HG03108 (cell line): ENCODE measurements around the gene SPATA6.

Source experiments
- ATAC-seq: cut with Tn5 transposase; IDR thresholded peaks from one replicate; pipeline ENCODE4 v1.9.1; 2021; ENCODE audit warnings: moderate library complexity; ENCODE audit not compliant: unreplicated experiment

SPATA6 gene

DNA sequence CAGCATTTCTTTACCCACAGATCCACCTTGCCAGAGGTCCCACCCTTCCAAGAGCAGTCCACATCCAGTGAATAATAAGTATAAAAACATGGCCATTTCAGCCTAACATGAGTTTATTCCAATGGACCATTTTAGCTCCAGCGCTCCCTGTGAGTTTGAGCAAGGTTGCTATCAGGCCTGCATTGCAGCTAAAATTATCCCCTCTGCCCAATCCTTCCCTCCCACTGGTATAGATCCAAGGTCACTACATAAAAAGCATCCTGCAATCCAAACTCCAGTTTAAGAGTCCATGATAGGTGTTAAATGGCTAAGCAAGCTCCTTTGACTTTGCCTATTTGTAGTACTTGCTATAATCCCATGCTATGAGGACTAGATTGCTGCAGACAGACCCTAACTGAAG is 213.9 kb downstream of the SPATA6 start:
- ATAC-seq: no peak

DNA sequence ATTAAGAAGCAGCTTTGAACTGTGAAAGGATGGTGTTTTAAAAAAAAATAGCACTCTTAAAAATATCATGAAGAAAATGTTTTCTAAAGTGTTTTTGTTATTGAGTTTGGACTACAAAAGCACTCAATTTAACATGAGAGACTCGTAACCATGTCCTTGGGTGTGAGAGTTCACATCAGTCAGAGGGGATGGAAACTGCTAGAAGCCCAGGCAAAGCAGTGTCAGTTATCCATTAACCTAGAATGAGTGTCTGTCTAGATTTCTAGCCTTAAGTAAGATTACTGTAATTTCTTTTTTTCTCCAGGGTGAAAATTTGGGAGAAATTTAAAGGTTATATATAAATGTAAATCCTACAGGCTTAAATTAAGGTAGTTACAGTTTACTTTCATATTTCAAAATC is 217.8 kb downstream of the SPATA6 start:
- no peak for ATAC-seq

DNA sequence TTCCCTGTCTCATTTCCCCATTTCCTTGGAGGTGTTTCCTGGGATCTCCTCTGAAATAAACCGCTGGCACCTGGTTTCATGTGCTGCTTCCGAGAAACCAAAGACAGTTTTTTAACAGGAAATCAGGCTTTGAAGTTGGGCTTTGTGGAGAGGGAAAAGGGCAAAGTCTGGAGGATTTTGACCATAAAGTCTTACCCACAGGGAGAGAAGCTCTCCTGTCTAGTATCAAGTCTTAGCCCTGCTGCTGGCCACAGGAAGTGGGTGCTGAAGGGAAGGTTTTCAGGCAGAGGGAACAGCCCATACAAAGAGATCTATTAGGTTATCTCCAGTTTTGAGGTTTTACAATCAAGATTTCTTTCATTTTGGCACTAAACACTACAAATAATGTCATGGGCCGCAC is 220.2 kb downstream of the SPATA6 start:
- no peak for ATAC-seq

DNA sequence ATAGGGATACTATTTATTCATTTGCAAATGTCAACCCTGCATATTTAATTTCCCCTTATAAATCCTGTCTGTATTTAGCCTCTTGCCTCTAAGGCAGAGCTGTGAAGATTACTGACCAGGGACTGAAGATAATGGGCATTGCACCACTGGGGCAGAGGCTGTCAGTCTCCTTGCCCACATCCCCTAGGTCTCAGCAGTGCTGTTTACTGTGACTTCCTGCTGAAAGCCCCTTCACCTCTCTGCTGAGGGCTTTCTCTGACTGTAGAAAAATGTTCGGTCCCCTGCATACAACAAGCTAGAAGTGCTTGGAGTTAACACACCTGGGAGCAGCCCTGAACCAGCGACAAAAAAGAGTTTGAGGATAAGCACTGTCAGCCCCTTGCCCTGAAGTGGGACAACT is 220.7 kb downstream of the SPATA6 start:
- no peak for ATAC-seq

DNA sequence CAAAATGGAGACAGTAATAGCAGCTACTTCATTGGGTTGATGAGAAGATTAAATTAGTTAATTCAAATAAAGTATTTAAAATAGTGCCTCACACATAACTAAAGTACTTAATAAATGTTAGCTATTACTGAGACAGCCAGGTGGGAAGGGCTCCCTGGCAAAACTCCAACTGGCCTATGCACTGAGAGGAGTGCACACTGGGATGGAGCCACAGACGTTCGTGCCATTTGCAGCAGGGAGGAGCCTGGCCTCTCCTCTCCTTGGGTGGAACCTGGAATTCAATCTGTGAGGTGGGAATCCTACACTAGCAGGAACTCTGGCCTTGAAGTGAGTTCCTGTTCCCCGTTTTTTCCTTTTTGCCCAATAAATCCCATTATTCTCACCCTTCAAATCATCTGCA is 221.4 kb downstream of the SPATA6 start:
- ATAC-seq: no peak

DNA sequence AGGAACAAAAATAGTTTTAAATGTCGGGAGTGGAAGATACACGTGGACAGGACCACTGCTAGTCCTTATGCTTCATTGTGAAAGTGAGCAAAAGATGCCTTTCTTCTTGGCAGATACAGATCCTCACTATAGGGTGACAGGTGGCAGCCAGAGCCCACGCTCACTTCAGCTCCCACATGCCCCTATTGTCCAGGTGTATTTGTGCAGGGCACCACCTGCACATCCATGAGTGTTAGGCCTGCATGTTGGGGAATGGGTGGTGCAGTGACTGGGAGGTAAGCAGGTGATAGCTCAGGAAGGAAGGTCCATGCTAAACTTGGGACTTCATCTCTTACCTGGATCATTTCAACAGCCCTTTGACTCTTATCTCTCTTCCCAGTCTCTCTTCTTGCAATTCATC is 222.1 kb downstream of the SPATA6 start:
- no peak for ATAC-seq

DNA sequence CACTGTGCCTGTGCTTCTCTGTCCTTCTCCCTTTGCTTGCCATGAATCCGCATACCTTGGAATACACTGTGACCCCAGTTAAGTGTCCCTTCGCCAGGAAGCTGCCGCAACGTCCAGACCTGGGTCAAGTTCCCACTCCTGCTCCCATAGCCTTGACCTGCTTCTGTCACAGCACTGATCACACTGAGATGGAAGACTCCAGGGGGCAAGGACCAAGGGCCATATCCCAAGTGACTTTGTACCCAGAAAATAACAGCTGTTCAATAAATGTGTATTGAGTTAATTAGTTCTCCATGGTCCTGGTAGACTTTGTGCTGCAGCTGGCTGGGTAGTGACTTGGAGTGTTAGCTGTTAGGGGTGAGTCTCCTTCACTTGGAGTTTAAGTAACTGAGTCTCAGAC is 223.6 kb downstream of the SPATA6 start:
- ATAC-seq: no peak

DNA sequence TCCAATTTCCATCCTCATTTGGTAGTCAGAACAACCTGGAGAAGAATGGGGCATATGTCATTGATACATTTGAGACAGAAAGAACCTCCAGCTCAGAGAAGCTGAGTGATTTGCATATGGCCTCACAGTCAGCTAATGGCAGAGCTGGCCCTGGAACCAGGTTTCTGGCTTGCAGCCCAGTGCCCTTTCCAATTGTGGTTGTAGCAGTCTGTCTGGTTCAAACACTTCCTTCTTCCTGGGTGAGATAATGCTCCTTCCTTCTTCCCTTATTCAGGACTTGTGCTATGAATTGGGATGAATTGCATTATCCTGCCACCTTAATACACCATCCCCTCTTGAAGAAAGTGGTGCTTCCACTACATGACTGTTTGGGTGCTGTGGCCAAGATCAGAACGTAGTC is 225.3 kb downstream of the SPATA6 start:
- no peak for ATAC-seq
